Mesothelial cell of epicardium (in vitro differentiated cells): ENCODE data around the gene SPATA2L. TPM values are rescaled to one million over a fixed set of nuclear protein-coding genes. Genes with fewer than 3 reads are reported as not detected.

Source experiments
- DNase-seq, 2 experiments: peaks; one replicate each; pipeline ENCODE4 v3.0.0; 2021; ENCODE audit warnings: low spot score in 2 of 2; ENCODE audit not compliant: unreplicated experiment in 2 of 2
- H3K27ac Mint-ChIP-seq: 2 replicates; pipeline ENCODE4 v1.8.0; 2021; ENCODE audit warnings: mixed read lengths
- H3K27me3 Mint-ChIP-seq: 2 replicates; pipeline ENCODE4 v1.8.0; 2021; ENCODE audit warnings: low read depth, mixed read lengths
- H3K36me3 Mint-ChIP-seq: 2 replicates; pipeline ENCODE4 v1.8.0; 2021; ENCODE audit warnings: mixed read lengths
- H3K4me1 Mint-ChIP-seq: 2 replicates; pipeline ENCODE4 v1.8.0; 2021; ENCODE audit warnings: mixed read lengths
- H3K4me3 Mint-ChIP-seq: 2 replicates; pipeline ENCODE4 v1.8.0; 2021; ENCODE audit warnings: mild to moderate bottlenecking, moderate library complexity, mixed read lengths
- H3K9me3 Mint-ChIP-seq: 2 replicates; pipeline ENCODE4 v1.8.0; 2021; ENCODE audit warnings: mixed read lengths
- CTCF ChIP-seq: fragments of 200-600 bp; sonication (generic); IDR thresholded peaks from one replicate; pipeline ENCODE4 v1.5.0; 2021; ENCODE audit warnings: antibody characterized with exemption; ENCODE audit not compliant: unreplicated experiment
- total RNA-seq: library from RNA; stranded (reverse); gene quantifications from 3 replicates; pipeline ENCODE4 v1.2.1, GENCODE V29; 2021

SPATA2L gene
- total RNA-seq, 1 donor from 2014 or later = 7.5 TPM

- Mint-ChIP-seq H3K4me1 (no peaks in the 10 kb centered on the region), H3K9me3 (no peaks in the 10 kb centered on the region), H3K4me3 (no peak overlapping the region), H3K27ac (no peak overlapping the region), H3K27me3 (no peaks in the 10 kb centered on the region), H3K36me3 (peaks cover 25% of the 10 kb centered on the region)
- no peak for DNase-seq
- no peak for TF ChIP-seq CTCF
These were observed 36.5 kb upstream of the SPATA2L start for GRCh38 chr16:89738072-89738377.

DNA sequence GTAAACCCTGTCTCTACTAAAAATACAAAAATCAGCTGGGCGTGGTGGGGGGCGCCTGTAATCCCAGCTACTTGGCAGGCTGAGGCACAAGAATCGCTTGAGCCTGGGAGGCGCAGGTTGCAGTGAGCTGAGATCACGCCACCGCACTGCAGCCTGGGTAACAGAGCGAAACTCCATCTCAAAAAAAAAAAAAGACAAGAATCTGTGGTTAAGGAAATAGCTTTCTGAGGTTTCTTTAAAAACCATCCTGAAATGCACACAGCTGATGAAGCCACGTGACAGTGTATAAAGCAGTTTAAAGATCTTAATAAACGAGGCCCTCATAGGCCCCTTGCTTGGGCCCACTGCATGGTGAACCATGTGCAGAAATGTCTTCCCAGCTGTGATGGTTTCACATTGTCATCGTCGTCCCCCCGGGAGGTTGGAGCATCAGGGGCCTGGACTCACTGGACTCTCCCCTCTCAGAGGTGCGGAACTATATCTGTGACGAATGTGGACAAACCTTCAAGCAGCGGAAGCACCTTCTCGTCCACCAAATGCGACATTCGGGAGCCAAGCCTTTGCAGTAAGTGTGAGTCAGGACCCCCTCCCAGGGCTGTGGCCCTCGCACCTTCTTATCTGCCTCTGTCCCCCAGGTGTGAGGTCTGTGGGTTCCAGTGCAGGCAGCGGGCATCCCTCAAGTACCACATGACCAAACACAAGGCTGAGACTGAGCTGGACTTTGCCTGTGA lies 36.0 kb upstream of the SPATA2L start:
- DNase-seq = no peak
- Mint-ChIP-seq H3K36me3 (peaks cover 24% of the 10 kb centered on the region), H3K27me3 (no peaks in the 10 kb centered on the region)

GRCh38 chr16:89736554-89736953 lies 35.0 kb upstream of the SPATA2L start:
- Mint-ChIP-seq H3K27ac (no peak overlapping the region), H3K4me1 (no peaks in the 10 kb centered on the region), H3K9me3 (no peaks in the 10 kb centered on the region), H3K4me3 (no peak overlapping the region), H3K36me3 (peaks cover 29% of the 10 kb centered on the region), H3K27me3 (no peaks in the 10 kb centered on the region)
- no peak for TF ChIP-seq CTCF
- DNase-seq = no peak

More for the DNA sequence above, 36.0 kb upstream of the SPATA2L start:
- Mint-ChIP-seq H3K4me1 (no peaks in the 10 kb centered on the region), H3K9me3 (no peaks in the 10 kb centered on the region), H3K27ac (no peak overlapping the region), H3K4me3 (no peak overlapping the region)
- no peak for TF ChIP-seq CTCF

DNA sequence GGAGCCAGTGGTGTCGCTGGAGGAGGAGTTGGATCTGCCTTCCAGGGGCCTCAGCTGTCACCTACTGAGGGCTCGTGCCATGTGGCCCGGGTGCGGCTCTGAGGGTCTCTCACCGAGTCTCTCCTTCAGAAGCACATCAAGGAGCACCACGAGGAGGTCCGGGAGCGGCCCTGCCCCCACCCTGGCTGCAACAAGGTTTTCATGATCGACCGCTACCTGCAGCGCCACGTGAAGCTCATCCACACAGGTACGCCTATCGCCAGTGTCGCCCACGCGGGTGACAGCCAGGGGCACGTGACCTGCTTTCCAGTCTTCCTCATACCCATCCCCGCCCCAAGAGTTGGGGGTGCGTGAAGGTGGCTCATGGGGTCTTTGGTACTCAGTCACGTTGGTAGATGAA lies 32.3 kb upstream of the SPATA2L start:
- TF ChIP-seq CTCF = no peak
- Mint-ChIP-seq H3K9me3 (no peaks in the 10 kb centered on the region), H3K4me1 (peaks cover 9% of the 10 kb centered on the region), H3K4me3 (no peak overlapping the region), H3K36me3 (peaks cover 31% of the 10 kb centered on the region), H3K27ac (no peak overlapping the region), H3K27me3 (no peaks in the 10 kb centered on the region)
- DNase-seq = no peak

GRCh38 chr16:89733322-89733721 lies 31.8 kb upstream of the SPATA2L start:
- DNase-seq = no peak
- no peaks in the 10 kb centered on the region for H3K27me3 Mint-ChIP-seq
- peaks cover 9% of the 10 kb centered on the region for H3K4me1 Mint-ChIP-seq
- H3K36me3 Mint-ChIP-seq = peaks cover 32% of the 10 kb centered on the region
- no peak overlapping the region for H3K4me3 Mint-ChIP-seq
- H3K9me3 Mint-ChIP-seq = no peaks in the 10 kb centered on the region
- no peak for TF ChIP-seq CTCF
- no peak overlapping the region for H3K27ac Mint-ChIP-seq

- no peaks in the 10 kb centered on the region for H3K9me3 Mint-ChIP-seq
- H3K27me3 Mint-ChIP-seq = no peaks in the 10 kb centered on the region
- H3K4me3 Mint-ChIP-seq = no peak overlapping the region
- DNase-seq = no peak
- peaks cover 9% of the 10 kb centered on the region for H3K4me1 Mint-ChIP-seq
- TF ChIP-seq CTCF = no peak
- no peak overlapping the region for H3K27ac Mint-ChIP-seq
- H3K36me3 Mint-ChIP-seq = peaks cover 33% of the 10 kb centered on the region
These were observed 31.4 kb upstream of the SPATA2L start for GRCh38 chr16:89732918-89733242.
